Vagina (tissue), 2 donors: ENCODE measurements around the gene SHROOM2.

ENCODE experiments used
- POLR2A ChIP-seq, 2 donors: fragments of 450-650 bp; IDR thresholded peaks; one replicate each; pipeline ENCODE4 v1.6.1; 2017; ENCODE audit warnings: antibody characterized with exemption in 2 of 2, mild to moderate bottlenecking in 2 of 2, moderate library complexity in 2 of 2
- POLR2AphosphoS5 ChIP-seq, 2 donors: sonication (generic); formaldehyde crosslinking; IDR thresholded peaks; one replicate each; pipeline ENCODE4 v1.9.0; 2017; ENCODE audit warnings: antibody characterized with exemption in 2 of 2, mild to moderate bottlenecking in 2 of 2, low read depth in 1 of 2; ENCODE audit not compliant: insufficient read depth in 1 of 2
- TF ChIP-seq, protein P1 (sequence below), 3 experiments: fragments of 450-650 bp in 2 of 3; fragments of 200-600 bp in 1 of 3; sonication (generic) in 1 of 3; IDR thresholded peaks; one replicate each; pipeline ENCODE4 v1.5.1; 2017 to 2019; ENCODE audit warnings: antibody characterized with exemption in 3 of 3, mild to moderate bottlenecking in 2 of 3, moderate library complexity in 2 of 3

DNA sequence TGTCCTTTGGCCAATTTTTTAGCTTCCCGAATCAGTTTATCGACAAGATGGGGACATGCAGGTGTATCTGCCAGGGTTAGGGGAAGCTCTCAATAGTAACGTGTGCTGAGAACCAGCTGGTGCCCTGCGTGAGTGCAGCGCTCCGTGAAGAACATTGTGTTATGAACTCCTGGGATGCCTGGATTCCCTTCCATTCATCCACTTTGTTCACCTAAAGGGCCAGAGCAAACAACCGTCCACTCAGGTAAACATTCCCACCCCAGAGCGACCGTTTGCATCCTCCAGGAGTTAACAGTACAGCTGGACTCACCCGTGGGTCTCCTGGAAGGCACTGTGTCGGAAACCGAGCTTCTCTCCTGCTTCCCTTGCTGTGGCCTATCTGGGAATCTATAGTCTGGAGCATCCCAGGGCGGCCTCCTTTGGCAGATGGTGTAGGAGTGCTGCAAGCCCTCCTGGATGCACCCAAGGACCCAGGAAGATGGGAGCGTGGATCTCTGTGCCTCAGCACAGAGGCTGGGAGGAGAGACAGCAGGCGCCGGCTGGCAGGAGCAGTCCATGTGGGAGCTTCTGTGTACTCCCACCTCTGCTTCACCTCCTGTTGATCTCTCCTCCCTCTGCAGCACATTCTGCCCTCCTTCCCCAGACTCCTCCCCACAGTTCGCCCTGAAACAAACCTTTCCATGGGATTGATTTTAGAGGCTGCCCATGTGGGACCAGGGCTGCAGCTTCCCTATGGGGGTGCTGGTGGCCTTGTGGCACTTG lies 62.7 kb downstream of the SHROOM2 start:
- TF ChIP-seq, protein P1, sequence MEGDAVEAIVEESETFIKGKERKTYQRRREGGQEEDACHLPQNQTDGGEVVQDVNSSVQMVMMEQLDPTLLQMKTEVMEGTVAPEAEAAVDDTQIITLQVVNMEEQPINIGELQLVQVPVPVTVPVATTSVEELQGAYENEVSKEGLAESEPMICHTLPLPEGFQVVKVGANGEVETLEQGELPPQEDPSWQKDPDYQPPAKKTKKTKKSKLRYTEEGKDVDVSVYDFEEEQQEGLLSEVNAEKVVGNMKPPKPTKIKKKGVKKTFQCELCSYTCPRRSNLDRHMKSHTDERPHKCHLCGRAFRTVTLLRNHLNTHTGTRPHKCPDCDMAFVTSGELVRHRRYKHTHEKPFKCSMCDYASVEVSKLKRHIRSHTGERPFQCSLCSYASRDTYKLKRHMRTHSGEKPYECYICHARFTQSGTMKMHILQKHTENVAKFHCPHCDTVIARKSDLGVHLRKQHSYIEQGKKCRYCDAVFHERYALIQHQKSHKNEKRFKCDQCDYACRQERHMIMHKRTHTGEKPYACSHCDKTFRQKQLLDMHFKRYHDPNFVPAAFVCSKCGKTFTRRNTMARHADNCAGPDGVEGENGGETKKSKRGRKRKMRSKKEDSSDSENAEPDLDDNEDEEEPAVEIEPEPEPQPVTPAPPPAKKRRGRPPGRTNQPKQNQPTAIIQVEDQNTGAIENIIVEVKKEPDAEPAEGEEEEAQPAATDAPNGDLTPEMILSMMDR (IDR thresholded peaks at IDR 0.05) = no peak
- TF ChIP-seq POLR2A (IDR thresholded peaks at IDR 0.05) (no peak), POLR2AphosphoS5 (IDR thresholded peaks at IDR 0.05; ENCODE audit: insufficient read depth in 1 of 2, low read depth in 1 of 2) (no peak)
